Daoy (cell line): ENCODE results near the gene EEF2K. TPM values are rescaled to one million over a fixed set of nuclear protein-coding genes. Genes with fewer than 3 reads are reported as not detected.

ENCODE experiments used
- DNase-seq: peaks from one replicate; pipeline ENCODE4 v3.0.0-alpha.2; 2015; ENCODE audit warnings: low read depth
- total RNA-seq: library from RNA; depleted of rRNA; stranded (reverse); fragments of >200 nt; shearing (Covaris generic); gene quantifications from 2 replicates; pipeline ENCODE4 v1.2.3, GENCODE V29; 2014

The EEF2K gene
- total RNA-seq, 1 experiment from 2014 or later: 7.3 TPM

GRCh38 chr16:22315979-22316378, 109.9 kb downstream of the EEF2K start:
- no peak for DNase-seq

GRCh38 chr16:22316411-22316811, 110.3 kb downstream of the EEF2K start:
- no peak for DNase-seq

- DNase-seq: no peak
These were observed 111.0 kb downstream of the EEF2K start for GRCh38 chr16:22317001-22317530.

GRCh38 chr16:22317625-22318024, 111.5 kb downstream of the EEF2K start:
- no peak for DNase-seq

GRCh38 chr16:22318690-22319358, 112.7 kb downstream of the EEF2K start:
- peak; percentile 28 for DNase-seq

GRCh38 chr16:22320572-22321339, 114.7 kb downstream of the EEF2K start:
- no peak for DNase-seq

GRCh38 chr16:22321340-22322001, 115.4 kb downstream of the EEF2K start:
- DNase-seq: peak; percentile 67

- DNase-seq: no peak
These were observed 116.0 kb downstream of the EEF2K start for GRCh38 chr16:22322021-22322471.

GRCh38 chr16:22322741-22323140, 116.7 kb downstream of the EEF2K start:
- DNase-seq: no peak

- DNase-seq: no peak
These were observed 117.3 kb downstream of the EEF2K start for GRCh38 chr16:22323173-22323958.

- DNase-seq: no peak
These were observed 118.1 kb downstream of the EEF2K start for GRCh38 chr16:22323959-22324786.

GRCh38 chr16:22324787-22325597, 118.9 kb downstream of the EEF2K start:
- no peak for DNase-seq

- no peak for DNase-seq
These were observed 119.7 kb downstream of the EEF2K start for GRCh38 chr16:22325598-22326368.

GRCh38 chr16:22326369-22326652, 120.2 kb downstream of the EEF2K start:
- no peak for DNase-seq

GRCh38 chr16:22326771-22327445, 120.8 kb downstream of the EEF2K start:
- no peak for DNase-seq

- no peak for DNase-seq
These were observed 121.3 kb downstream of the EEF2K start for GRCh38 chr16:22327446-22327775.

GRCh38 chr16:22328081-22328725, 122.1 kb downstream of the EEF2K start:
- DNase-seq: no peak

- no peak for DNase-seq
These were observed 123.2 kb downstream of the EEF2K start for GRCh38 chr16:22329199-22329695.
